ENCODE results near the gene BACH2. TPM values are rescaled to one million over a fixed set of nuclear protein-coding genes. Genes with fewer than 3 reads are reported as not detected.

Gene BACH2
- total RNA-seq, 1 donor from 2014 or later, result 90.4 TPM

DNA sequence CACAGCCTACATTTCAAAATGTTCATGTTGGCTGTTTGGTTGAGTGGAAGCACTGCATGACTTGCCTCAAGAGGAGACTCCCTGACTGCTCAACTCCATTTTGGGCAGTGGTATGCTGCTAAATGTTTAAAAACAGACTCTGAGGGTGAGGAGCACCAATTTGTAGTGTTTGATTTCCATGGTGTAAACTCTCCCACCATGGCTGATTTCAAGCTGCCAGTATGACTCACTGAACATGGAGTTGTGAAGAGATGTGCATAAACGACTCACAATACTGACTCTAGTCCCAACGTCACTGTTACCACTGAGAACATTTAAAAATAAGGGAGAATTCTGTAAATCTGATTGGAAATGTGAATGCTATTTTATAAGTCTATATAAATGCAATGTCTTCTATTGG lies 70.4 kb downstream of the BACH2 start:
- peaks cover 52% of the 10 kb centered on the region for H3K4me1 Mint-ChIP-seq
- CTCF ChIA-PET, result interaction anchor here (1.2 kb wide), 1 partner anchor 286 kb away, joined by 4 read pairs; no protein-coding TSS in a partner anchor
- H3K36me3 Mint-ChIP-seq (ENCODE audit: low read depth), result peaks cover 71% of the 10 kb centered on the region
- H3K4me3 Mint-ChIP-seq, result no peak overlapping the region
- POLR2A ChIA-PET, result no interaction called here
- ATAC-seq (ENCODE audit: low read depth) (no peak), DNase-seq (no peak)
- H3K9me3 Mint-ChIP-seq, result peaks cover 10% of the 10 kb centered on the region
- no peaks in the 10 kb centered on the region for H3K27me3 Mint-ChIP-seq
- H3K27ac Mint-ChIP-seq, result peak overlapping the region; percentile 41
- TF ChIP-seq CTCF (IDR thresholded peaks at IDR 0.05), result no peak
- intact Hi-C loops (cut with micrococcal nuclease), result no loop called here

DNA sequence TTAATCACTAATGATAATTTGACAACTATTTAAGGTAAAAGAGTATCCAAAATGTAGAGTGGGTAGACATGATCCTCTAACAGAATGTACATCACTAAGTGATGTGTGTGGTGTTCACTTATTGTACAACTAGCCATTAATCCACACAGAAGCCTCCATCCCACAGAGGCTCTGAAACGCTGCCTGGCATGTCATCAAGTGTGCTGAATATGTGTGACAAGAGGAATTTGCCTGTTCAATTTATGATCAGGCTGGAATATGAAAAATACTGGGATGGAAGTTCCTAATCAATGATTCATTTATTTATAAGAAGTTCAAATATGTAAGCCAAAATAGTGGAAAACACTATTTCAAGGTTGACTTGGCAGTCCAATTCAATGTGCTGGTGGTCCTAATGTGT lies 72.4 kb downstream of the BACH2 start:
- POLR2A ChIA-PET, result interaction anchor here (1.2 kb wide), 1 partner anchor 55 kb away, joined by 4 read pairs; no protein-coding TSS in a partner anchor
- Mint-ChIP-seq H3K27me3 (no peaks in the 10 kb centered on the region), H3K4me1 (peaks cover 43% of the 10 kb centered on the region), H3K4me3 (no peak overlapping the region), H3K9me3 (peaks cover 10% of the 10 kb centered on the region), H3K36me3 (ENCODE audit: low read depth) (peaks cover 55% of the 10 kb centered on the region), H3K27ac (no peak overlapping the region)
- intact Hi-C loops (cut with micrococcal nuclease), result no loop called here
- CTCF ChIA-PET, result no interaction called here
- DNase-seq (no peak), ATAC-seq (ENCODE audit: low read depth) (no peak)
- no peak for TF ChIP-seq CTCF (IDR thresholded peaks at IDR 0.05)

- Mint-ChIP-seq H3K4me1 (peaks cover 35% of the 10 kb centered on the region), H3K9me3 (peaks cover 10% of the 10 kb centered on the region), H3K27me3 (no peaks in the 10 kb centered on the region), H3K27ac (peak overlapping the region; percentile 82), H3K4me3 (no peak overlapping the region), H3K36me3 (ENCODE audit: low read depth) (peaks cover 53% of the 10 kb centered on the region)
- ATAC-seq (ENCODE audit: low read depth), result peak; percentile 22
- no peak for TF ChIP-seq CTCF (IDR thresholded peaks at IDR 0.05)
- intact Hi-C loops (cut with micrococcal nuclease), result no loop called here
- no peak for DNase-seq
- POLR2A ChIA-PET, result interaction anchor here (0.8 to 3.2 kb wide), 7 partner anchors 52 to 114 kb away, joined by 3 to 9 read pairs (median 4); no protein-coding TSS in a partner anchor
- CTCF ChIA-PET, result interaction anchor here (0.8 to 1.4 kb wide), 2 partner anchors 17 to 62 kb away, joined by 3 to 4 read pairs; no protein-coding TSS in a partner anchor
Measured at GRCh38 chr6:90222724-90223198, 73.9 kb downstream of the BACH2 start.

DNA sequence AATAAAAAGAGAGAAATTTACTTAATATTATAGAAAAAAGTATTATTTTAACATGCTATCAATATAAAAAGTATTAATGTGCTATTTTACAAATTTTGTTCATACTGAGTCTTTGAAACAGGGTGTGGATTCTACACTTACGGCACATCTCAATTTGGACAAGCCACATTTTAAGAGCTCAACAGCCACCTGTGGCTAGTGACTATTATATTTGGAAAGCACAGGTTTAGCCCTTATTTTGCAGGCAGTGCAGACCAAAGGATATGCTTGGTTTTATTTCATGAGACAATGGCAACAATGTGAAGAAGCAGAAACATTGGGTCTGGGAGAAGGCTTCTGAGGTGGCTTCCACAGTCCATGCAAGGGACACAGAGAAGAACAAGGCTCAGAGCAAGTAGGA lies 74.6 kb downstream of the BACH2 start:
- Mint-ChIP-seq H3K4me3 (no peak overlapping the region), H3K27me3 (no peaks in the 10 kb centered on the region), H3K36me3 (ENCODE audit: low read depth) (peaks cover 47% of the 10 kb centered on the region), H3K4me1 (peaks cover 30% of the 10 kb centered on the region), H3K9me3 (peaks cover 10% of the 10 kb centered on the region), H3K27ac (peak overlapping the region; percentile 82)
- TF ChIP-seq CTCF (IDR thresholded peaks at IDR 0.05), result no peak
- DNase-seq (no peak), ATAC-seq (ENCODE audit: low read depth) (no peak)
- intact Hi-C loops (cut with micrococcal nuclease), result no loop called here
- POLR2A ChIA-PET, result interaction anchor here (0.8 to 3.2 kb wide), 6 partner anchors 52 to 113 kb away, joined by 3 to 9 read pairs (median 4); no protein-coding TSS in a partner anchor
- CTCF ChIA-PET, result interaction anchor here (0.8 to 1.6 kb wide), 3 partner anchors 17 to 171 kb away, joined by 3 to 4 read pairs (median 3); no protein-coding TSS in a partner anchor

GRCh38 chr6:90221403-90221802 lies 75.2 kb downstream of the BACH2 start:
- H3K27ac Mint-ChIP-seq, result peak overlapping the region; percentile 76
- peaks cover 43% of the 10 kb centered on the region for H3K36me3 Mint-ChIP-seq (ENCODE audit: low read depth)
- H3K27me3 Mint-ChIP-seq, result no peaks in the 10 kb centered on the region
- DNase-seq (no peak), ATAC-seq (ENCODE audit: low read depth) (no peak)
- no peak overlapping the region for H3K4me3 Mint-ChIP-seq
- H3K9me3 Mint-ChIP-seq, result peaks cover 10% of the 10 kb centered on the region
- peaks cover 26% of the 10 kb centered on the region for H3K4me1 Mint-ChIP-seq
- intact Hi-C loops (cut with micrococcal nuclease), result no loop called here
- POLR2A ChIA-PET, result interaction anchor here (1.5 to 3.2 kb wide), 3 partner anchors 53 to 113 kb away, joined by 4 to 9 read pairs (median 5); no protein-coding TSS in a partner anchor
- TF ChIP-seq CTCF (IDR thresholded peaks at IDR 0.05), result no peak
- CTCF ChIA-PET, result interaction anchor here (1.1 to 1.6 kb wide), 3 partner anchors 52 to 277 kb away, joined by 3 to 4 read pairs (median 3); no protein-coding TSS in a partner anchor
